GM21423 (cell line): ENCODE measurements around the gene GOLGA6L10.
"Not testable (repeated sequence)": the region's sequence is repeated elsewhere in the genome, so short reads cannot be mapped to it uniquely, and the experiment has no call there.

Source experiments
- ATAC-seq: cut with Tn5 transposase; IDR thresholded peaks from one replicate; pipeline ENCODE4 v1.9.1; 2021; ENCODE audit warnings: mild to moderate bottlenecking, moderate library complexity; ENCODE audit not compliant: unreplicated experiment

GOLGA6L10 gene

GRCh38 chr15:82301296-82302016 lies 47.8 kb downstream of the GOLGA6L10 start:
- ATAC-seq, result no peak

- ATAC-seq, result no peak
These were observed 48.4 kb downstream of the GOLGA6L10 start for GRCh38 chr15:82300883-82301282.

GRCh38 chr15:82300326-82300725 lies 48.9 kb downstream of the GOLGA6L10 start:
- not testable (repeated sequence) for ATAC-seq

GRCh38 chr15:82299511-82299914 lies 49.8 kb downstream of the GOLGA6L10 start:
- ATAC-seq, result not testable (repeated sequence)

- no peak for ATAC-seq
These were observed 50.8 kb downstream of the GOLGA6L10 start for GRCh38 chr15:82298520-82298919.

- ATAC-seq, result no peak
These were observed 51.2 kb downstream of the GOLGA6L10 start for GRCh38 chr15:82298032-82298431.

- no peak for ATAC-seq
These were observed 51.7 kb downstream of the GOLGA6L10 start for GRCh38 chr15:82297546-82297945.

GRCh38 chr15:82294061-82294690 lies 55.1 kb downstream of the GOLGA6L10 start:
- no peak for ATAC-seq

- ATAC-seq, result no peak
These were observed 57.0 kb downstream of the GOLGA6L10 start for GRCh38 chr15:82292271-82292670.
